Astrocyte (in vitro differentiated cells and primary cell): ENCODE results near the gene PMF1.

Source experiments
- CTCF ChIP-seq: IDR thresholded peaks from 2 replicates; pipeline ENCODE4 v1.5.1; 2011; ENCODE audit warnings: low read depth, mild to moderate bottlenecking, inconsistent platforms, low read length, moderate library complexity; ENCODE audit not compliant: insufficient read depth
- EZH2 ChIP-seq: IDR thresholded peaks from 2 replicates; pipeline ENCODE4 v1.6.1; 2012; ENCODE audit warnings: mild to moderate bottlenecking, low read length, inconsistent platforms; ENCODE audit not compliant: insufficient read depth

GRCh38 chr1:156244126-156244525 is 31.3 kb downstream of the PMF1 start:
- TF ChIP-seq EZH2 (no peak), CTCF (no peak)
